HG02973 (cell line): ENCODE results near the gene C3orf38.
"Not testable (repeated sequence)": the region's sequence is repeated elsewhere in the genome, so short reads cannot be mapped to it uniquely, and the experiment has no call there.

ENCODE experiments used
- ATAC-seq: cut with Tn5 transposase; IDR thresholded peaks from one replicate; pipeline ENCODE4 v1.9.1; 2021; ENCODE audit warnings: moderate library complexity; ENCODE audit not compliant: unreplicated experiment

C3orf38 gene

GRCh38 chr3:88151358-88151757 is 1.6 kb downstream of the C3orf38 start:
- no peak for ATAC-seq

- ATAC-seq, result no peak
These were observed 3.1 kb downstream of the C3orf38 start for GRCh38 chr3:88152841-88153240.

GRCh38 chr3:88166419-88166971 is 16.7 kb downstream of the C3orf38 start:
- ATAC-seq, result no peak

GRCh38 chr3:88167173-88167572 is 17.4 kb downstream of the C3orf38 start:
- no peak for ATAC-seq

GRCh38 chr3:88167704-88168103 is 17.9 kb downstream of the C3orf38 start:
- no peak for ATAC-seq

GRCh38 chr3:88168171-88168570 is 18.4 kb downstream of the C3orf38 start:
- ATAC-seq, result no peak

- no peak for ATAC-seq
These were observed 30.7 kb downstream of the C3orf38 start for GRCh38 chr3:88180398-88180999.

- ATAC-seq, result not testable (repeated sequence)
These were observed 32.6 kb downstream of the C3orf38 start for GRCh38 chr3:88182165-88182918.

GRCh38 chr3:88188436-88188835 is 38.7 kb downstream of the C3orf38 start:
- no peak for ATAC-seq

GRCh38 chr3:88189361-88189810 is 39.6 kb downstream of the C3orf38 start:
- peak; percentile 98 for ATAC-seq

GRCh38 chr3:88191872-88192409 is 42.2 kb downstream of the C3orf38 start:
- ATAC-seq, result no peak

- ATAC-seq, result no peak
These were observed 42.9 kb downstream of the C3orf38 start for GRCh38 chr3:88192631-88193030.

GRCh38 chr3:88195951-88196434 is 46.2 kb downstream of the C3orf38 start:
- ATAC-seq, result no peak

- ATAC-seq, result no peak
These were observed 48.4 kb downstream of the C3orf38 start for GRCh38 chr3:88198121-88198520.

GRCh38 chr3:88203642-88204055 is 53.9 kb downstream of the C3orf38 start:
- ATAC-seq, result peak; percentile 92
